ENCODE data around the gene DEAF1.
"Not testable (repeated sequence)": the region's sequence is repeated elsewhere in the genome, so short reads cannot be mapped to it uniquely, and the experiment has no call there.

Gene DEAF1, protein sequence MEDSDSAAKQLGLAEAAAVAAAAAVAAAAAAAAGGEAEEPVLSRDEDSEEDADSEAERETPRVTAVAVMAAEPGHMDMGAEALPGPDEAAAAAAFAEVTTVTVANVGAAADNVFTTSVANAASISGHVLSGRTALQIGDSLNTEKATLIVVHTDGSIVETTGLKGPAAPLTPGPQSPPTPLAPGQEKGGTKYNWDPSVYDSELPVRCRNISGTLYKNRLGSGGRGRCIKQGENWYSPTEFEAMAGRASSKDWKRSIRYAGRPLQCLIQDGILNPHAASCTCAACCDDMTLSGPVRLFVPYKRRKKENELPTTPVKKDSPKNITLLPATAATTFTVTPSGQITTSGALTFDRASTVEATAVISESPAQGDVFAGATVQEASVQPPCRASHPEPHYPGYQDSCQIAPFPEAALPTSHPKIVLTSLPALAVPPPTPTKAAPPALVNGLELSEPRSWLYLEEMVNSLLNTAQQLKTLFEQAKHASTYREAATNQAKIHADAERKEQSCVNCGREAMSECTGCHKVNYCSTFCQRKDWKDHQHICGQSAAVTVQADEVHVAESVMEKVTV

GRCh38 chr11:694563-695287, at the start of gene DEAF1:
DEAF1 (minus strand) TSS chr11:695222; CDS start chr11:695047, 175 bp downstream.
- DNase-seq (ENCODE audit: low read depth in 1 of 2, low spot score in 1 of 2): peak; percentile 98 to 99

GRCh38 chr11:742571-743201, 47.7 kb upstream of the DEAF1 start:
- no peak for DNase-seq (ENCODE audit: low read depth in 1 of 2, low spot score in 1 of 2)

DNA sequence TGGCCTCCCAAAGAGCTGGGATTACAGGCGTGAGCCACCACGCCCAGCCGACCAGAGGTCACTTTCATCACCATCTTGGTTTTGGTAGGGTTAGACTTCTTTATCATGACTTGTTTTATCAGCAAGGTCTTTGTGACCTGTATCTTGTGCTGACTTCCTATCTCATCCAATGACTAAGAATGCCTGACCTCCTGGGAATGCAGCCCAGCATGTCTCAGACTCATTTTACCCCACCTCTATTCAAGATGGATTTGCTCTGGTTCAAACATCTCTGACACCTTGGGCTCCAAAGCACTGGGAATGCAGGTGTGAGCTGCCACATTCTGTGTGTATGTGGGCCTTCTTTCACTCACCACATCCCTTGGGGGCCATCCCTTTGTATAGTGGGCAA, 47.1 kb upstream of the DEAF1 start:
- no peak for DNase-seq (ENCODE audit: low read depth in 1 of 2, low spot score in 1 of 2)

DNA sequence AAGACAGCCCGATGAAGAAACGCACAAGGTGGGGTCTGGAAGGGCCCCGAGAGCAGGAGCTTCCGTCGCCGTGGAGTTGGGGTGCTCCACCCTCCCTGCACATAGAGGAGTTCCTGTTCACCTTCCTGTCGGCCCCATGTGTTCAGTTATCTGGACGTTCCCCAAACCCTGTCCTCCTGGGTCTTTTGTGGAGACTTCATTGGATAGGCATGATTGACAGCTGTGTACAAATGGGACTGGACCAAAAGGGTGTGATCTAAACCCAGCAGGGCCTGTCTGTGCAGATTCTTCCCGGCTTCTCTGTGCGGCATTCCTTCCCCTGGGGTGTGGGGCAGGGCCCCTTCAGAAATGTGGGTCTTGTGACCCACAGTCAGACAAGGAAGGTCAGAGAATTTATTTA, 42.9 kb upstream of the DEAF1 start:
- DNase-seq (ENCODE audit: low read depth in 1 of 2, low spot score in 1 of 2): not testable (repeated sequence)

- DNase-seq (ENCODE audit: low read depth in 1 of 2, low spot score in 1 of 2): no peak
Measured at GRCh38 chr11:737366-737765, 42.3 kb upstream of the DEAF1 start.

DNA sequence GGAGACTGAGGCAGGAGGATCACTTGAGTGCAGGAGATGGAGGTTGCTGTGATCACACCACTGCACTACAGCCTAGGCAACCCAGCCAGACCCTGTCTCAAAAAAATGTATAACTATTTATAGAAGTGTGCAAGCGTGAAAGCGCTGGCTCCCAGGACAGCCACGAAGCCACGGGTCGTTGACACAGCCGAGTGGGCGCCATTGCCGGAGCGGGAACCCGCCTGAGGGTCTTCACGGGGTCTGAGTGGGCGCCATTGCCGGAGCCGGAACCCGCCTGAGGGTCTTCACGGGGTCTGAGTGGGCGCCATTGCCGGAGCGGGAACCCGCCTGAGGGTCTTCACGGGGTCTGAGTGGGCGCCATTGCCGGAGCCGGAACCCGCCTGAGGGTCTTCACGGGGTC, 39.5 kb upstream of the DEAF1 start:
- DNase-seq (ENCODE audit: low read depth in 1 of 2, low spot score in 1 of 2): not testable (repeated sequence)

GRCh38 chr11:733072-733471, 38.0 kb upstream of the DEAF1 start:
- DNase-seq (ENCODE audit: low read depth in 1 of 2, low spot score in 1 of 2): no peak

GRCh38 chr11:729492-730074, 34.6 kb upstream of the DEAF1 start:
- DNase-seq (ENCODE audit: low read depth in 1 of 2, low spot score in 1 of 2): no peak

DNA sequence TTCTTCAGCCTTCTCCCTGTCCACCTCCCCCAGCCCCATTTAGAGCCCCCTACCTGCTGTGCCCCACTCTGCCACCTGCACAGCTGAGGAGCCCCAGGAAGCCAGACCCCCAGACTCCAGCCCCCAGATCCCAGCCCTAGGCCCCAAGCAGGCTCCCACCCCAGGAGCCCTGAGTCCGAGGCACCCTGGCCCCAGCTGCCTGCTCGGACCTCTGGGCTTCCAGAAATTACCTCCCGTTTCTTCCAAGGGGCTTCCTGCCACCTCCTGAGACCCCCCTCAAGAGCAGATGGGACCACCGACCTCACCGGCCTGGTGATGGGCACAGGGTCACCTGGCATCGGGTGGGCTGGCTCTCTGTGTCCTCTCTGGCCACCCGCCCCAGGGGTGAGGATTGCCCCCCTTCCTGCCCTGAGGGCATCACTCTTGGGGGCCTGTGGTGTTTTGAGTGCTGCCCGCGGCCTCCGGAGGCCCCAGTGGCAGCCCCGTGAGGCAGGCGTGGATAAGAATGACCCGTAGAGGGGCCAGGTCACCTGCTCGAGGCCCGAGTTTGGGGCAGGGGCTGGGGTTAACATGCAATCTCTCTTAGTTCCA, 34.0 kb upstream of the DEAF1 start:
- no peak for DNase-seq (ENCODE audit: low read depth in 1 of 2, low spot score in 1 of 2)

GRCh38 chr11:727859-728748, 33.1 kb upstream of the DEAF1 start:
- DNase-seq (ENCODE audit: low read depth in 1 of 2, low spot score in 1 of 2): peak; percentile 59 to 62

- DNase-seq (ENCODE audit: low read depth in 1 of 2, low spot score in 1 of 2): no peak
Measured at GRCh38 chr11:727281-727701, 32.3 kb upstream of the DEAF1 start.

GRCh38 chr11:726278-727220, 31.5 kb upstream of the DEAF1 start:
- peak in 1 of 2 donors; percentile 32 for DNase-seq (ENCODE audit: low read depth in 1 of 2, low spot score in 1 of 2)

GRCh38 chr11:725624-726202, 30.7 kb upstream of the DEAF1 start:
- no peak for DNase-seq (ENCODE audit: low read depth in 1 of 2, low spot score in 1 of 2)

DNA sequence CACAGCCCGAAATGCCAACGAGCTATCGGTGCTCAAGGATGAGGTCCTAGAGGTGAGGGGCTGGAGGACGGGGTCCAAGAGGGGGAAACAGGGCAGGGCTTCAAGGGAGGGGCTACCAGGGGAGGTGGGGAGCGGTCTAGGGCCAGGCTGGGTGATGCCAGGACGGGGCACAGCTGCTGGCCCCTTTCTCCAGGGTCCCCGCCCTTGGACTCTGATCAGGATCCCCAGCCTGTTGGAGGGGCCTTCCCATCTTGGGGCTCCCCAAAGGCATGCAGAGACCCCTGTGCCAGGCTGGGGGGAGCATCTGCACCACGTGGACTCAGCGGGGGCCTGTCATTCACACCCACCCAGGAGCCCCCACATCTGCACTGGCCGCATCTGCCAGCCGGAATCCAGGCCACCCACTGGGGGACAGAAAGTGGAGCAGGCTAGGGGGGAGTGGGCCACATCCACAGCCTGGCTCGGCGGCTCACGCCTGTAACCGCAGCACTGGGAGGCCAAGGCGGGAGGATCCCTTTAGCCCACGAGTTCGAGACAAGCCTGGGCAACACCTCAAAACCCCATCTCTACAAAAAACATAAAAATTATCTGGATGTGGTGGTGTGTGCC, 29.9 kb upstream of the DEAF1 start:
- no peak for DNase-seq (ENCODE audit: low read depth in 1 of 2, low spot score in 1 of 2)

GRCh38 chr11:724049-724777, 29.2 kb upstream of the DEAF1 start:
- no peak for DNase-seq (ENCODE audit: low read depth in 1 of 2, low spot score in 1 of 2)

DNA sequence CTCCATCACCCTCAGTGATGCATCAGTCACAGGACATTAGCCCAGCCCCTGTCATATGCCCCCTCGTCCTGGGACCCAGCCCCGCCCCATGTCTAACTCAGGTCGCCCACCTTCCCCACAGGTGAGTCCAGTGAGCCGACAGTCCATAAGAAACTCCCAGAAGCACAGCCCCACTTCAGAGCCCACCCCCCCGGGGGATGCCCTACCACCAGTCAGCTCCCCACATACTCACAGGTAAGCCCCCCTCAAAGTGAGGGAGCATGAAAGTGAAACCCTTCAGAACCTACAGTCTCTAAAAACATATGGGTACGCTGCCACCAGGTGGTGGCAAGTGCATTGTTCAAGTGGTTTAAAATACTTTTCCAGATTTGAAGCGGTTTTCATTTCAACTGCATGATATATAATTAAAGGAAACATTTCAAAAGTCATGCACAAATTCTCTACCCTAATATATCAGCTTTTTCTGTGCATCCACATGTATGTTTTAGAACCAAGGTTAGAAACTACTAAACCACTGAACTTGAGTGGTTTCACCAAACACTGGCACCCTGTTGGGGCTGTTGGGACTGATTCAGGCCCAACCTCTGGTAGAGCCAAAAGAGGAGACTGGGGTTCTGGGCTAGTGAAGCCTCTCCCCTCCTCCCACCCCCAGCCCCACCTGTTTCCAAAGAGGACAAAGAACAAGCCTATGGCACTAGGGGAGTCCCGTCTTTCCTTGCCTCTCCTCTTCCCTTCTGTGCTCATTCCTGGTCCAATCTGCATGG, 28.3 kb upstream of the DEAF1 start:
- DNase-seq (ENCODE audit: low read depth in 1 of 2, low spot score in 1 of 2): peak in 1 of 2 donors; percentile 40
